Activated CD4-positive, alpha-beta T cell treated with anti-CD3 and anti-CD28 coated beads for 36 hours (primary cell): Measurements from ENCODE around the gene IL5RA. TPM values are rescaled to one million over a fixed set of nuclear protein-coding genes. Genes with fewer than 3 reads are reported as not detected.

Experiments
- ATAC-seq: fragments of 200-7000 bp; cut with Tn5 transposase; one replicate; pipeline ENCODE4 v1.10.0; 2021; ENCODE audit warnings: mild to moderate bottlenecking, moderate library complexity
- CTCF ChIA-PET: fragments of 350-600 bp; sonication (Branson Sonifier 250); formaldehyde crosslinking; loops from one replicate; lab custom pipeline; 2021; ENCODE audit warnings: antibody characterized with exemption; lab: Charles Lee
- POLR2A ChIA-PET: fragments of 350-600 bp; sonication (Branson Sonifier 250); formaldehyde crosslinking; loops from one replicate; lab custom pipeline; 2021; ENCODE audit warnings: antibody characterized with exemption, inconsistent platforms; lab: Charles Lee
- DNase-seq: peaks from one replicate; pipeline ENCODE4 v3.0.0-alpha.2; 2020
- H3K27ac Mint-ChIP-seq: one replicate; pipeline ENCODE4 v1.8.0; 2021; ENCODE audit warnings: mixed read lengths
- H3K27me3 Mint-ChIP-seq: one replicate; pipeline ENCODE4 v1.8.0; 2021; ENCODE audit warnings: mixed read lengths
- H3K36me3 Mint-ChIP-seq: one replicate; pipeline ENCODE4 v1.8.0; 2021; ENCODE audit warnings: low read depth, mixed read lengths
- H3K4me1 Mint-ChIP-seq: one replicate; pipeline ENCODE4 v1.8.0; 2021; ENCODE audit warnings: mixed read lengths
- H3K4me3 Mint-ChIP-seq: one replicate; pipeline ENCODE4 v1.8.0; 2021; ENCODE audit warnings: mild to moderate bottlenecking, moderate library complexity, mixed read lengths
- H3K9me3 Mint-ChIP-seq: one replicate; pipeline ENCODE4 v1.8.0; 2021; ENCODE audit warnings: low read depth, mixed read lengths
- intact Hi-C, 2 experiments: fragments of 100-400 bp; cut with DNase I in 1 of 2; cut with micrococcal nuclease in 1 of 2; formaldehyde crosslinking; loops; one replicate each; pipeline versions ENCODE4 v1.14.2 to v1.15.1; 2022 to 2024; cut with DNase I, micrococcal nuclease
- total RNA-seq, 2 experiments: library from RNA; stranded (reverse); gene quantifications; one replicate each; pipeline ENCODE4 v1.2.3, GENCODE V29; 2021

IL5RA gene, protein sequence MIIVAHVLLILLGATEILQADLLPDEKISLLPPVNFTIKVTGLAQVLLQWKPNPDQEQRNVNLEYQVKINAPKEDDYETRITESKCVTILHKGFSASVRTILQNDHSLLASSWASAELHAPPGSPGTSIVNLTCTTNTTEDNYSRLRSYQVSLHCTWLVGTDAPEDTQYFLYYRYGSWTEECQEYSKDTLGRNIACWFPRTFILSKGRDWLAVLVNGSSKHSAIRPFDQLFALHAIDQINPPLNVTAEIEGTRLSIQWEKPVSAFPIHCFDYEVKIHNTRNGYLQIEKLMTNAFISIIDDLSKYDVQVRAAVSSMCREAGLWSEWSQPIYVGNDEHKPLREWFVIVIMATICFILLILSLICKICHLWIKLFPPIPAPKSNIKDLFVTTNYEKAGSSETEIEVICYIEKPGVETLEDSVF
- total RNA-seq, result under 1 TPM; 0.28 to 0.30 TPM

GRCh38 chr3:3110299-3110630, at the start of gene IL5RA:
Gene IL5RA, minus strand, starts transcription at chr3:3110374. Its CDS starts 5,390 bp downstream, at chr3:3104984.
- H3K27me3 Mint-ChIP-seq, result no peaks in the 10 kb centered on the region
- peak within 1 kb of the TSS; percentile 9 for H3K4me3 Mint-ChIP-seq
- POLR2A ChIA-PET, result no interaction called here
- intact Hi-C loops, result no loop called here
- CTCF ChIA-PET, result no interaction called here
- H3K27ac Mint-ChIP-seq, result no peak within 1 kb of the TSS
- H3K36me3 Mint-ChIP-seq, result no peaks in the 10 kb centered on the region
- no peak for DNase-seq
- H3K9me3 Mint-ChIP-seq, result no peaks in the 10 kb centered on the region
- peak; percentile 24 for ATAC-seq
- peaks cover 19% of the 10 kb centered on the region for H3K4me1 Mint-ChIP-seq

- DNase-seq (no peak), ATAC-seq (no peak)
- POLR2A ChIA-PET, result no interaction called here
- Mint-ChIP-seq H3K27ac (peak overlapping the region; percentile 31), H3K27me3 (no peaks in the 10 kb centered on the region), H3K9me3 (peaks cover 2% of the 10 kb centered on the region), H3K4me3 (no peak overlapping the region), H3K36me3 (peaks cover 54% of the 10 kb centered on the region), H3K4me1 (peaks cover 39% of the 10 kb centered on the region)
- CTCF ChIA-PET, result interaction anchor here (4.5 kb wide), 1 partner anchor 14 kb away, joined by 20 read pairs; no protein-coding TSS in a partner anchor
- intact Hi-C loops, result no loop called here
These were observed 47.3 kb upstream of the IL5RA start for GRCh38 chr3:3157484-3157883.

DNA sequence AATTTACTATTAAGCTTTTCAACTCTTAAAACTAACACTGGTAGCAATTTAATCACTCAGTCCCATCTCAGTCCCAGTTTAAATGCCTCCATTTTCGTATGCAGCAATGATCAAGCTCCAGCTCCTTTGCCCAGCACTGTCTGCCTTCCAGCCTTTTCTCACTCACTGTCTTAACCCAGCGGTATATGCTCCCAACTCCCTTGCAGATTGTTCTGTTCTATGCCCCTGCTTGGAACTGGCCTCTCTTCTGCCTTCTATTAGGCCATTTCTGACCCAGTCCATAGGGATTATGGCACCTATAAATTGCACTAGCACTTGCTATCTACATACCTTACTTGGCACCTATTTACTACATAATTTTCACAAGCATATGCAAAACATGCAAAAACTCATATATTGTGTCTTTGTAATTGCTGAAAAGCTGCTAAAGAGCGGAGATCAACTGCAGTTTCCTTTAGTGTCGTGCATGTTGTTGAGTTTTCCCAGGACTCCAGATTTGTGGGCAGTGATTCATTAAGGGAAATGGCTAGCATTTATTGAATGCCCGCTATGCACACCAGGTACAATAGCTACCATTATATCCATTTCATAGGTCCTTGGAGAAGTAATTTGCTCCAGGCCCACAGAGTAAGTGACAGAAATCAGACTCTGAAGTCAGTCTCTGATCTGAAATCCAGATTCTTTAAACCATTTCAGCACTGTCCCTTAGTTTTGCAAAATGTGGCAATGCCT, 44.9 kb upstream of the IL5RA start:
- intact Hi-C loops, result no loop called here
- H3K4me1 Mint-ChIP-seq, result peaks cover 33% of the 10 kb centered on the region

GRCh38 chr3:3151513-3151912, 41.3 kb upstream of the IL5RA start:
- H3K27ac Mint-ChIP-seq, result peak overlapping the region; percentile 27
- no peaks in the 10 kb centered on the region for H3K9me3 Mint-ChIP-seq
- H3K4me3 Mint-ChIP-seq, result no peak overlapping the region
- peaks cover 19% of the 10 kb centered on the region for H3K4me1 Mint-ChIP-seq
- no peaks in the 10 kb centered on the region for H3K27me3 Mint-ChIP-seq
- intact Hi-C loops, result loop anchor here (1.0 to 2.0 kb wide), 2 partner anchors 10 to 17 kb away; no protein-coding TSS in a partner anchor
- no peak for ATAC-seq
- ChIA-PET POLR2A (no interaction called here), CTCF (no interaction called here)
- no peak for DNase-seq
- H3K36me3 Mint-ChIP-seq, result peaks cover 59% of the 10 kb centered on the region

More for the DNA sequence above, 44.9 kb upstream of the IL5RA start:
- no peak for DNase-seq
- Mint-ChIP-seq H3K4me3 (no peak overlapping the region), H3K36me3 (peaks cover 61% of the 10 kb centered on the region), H3K9me3 (peaks cover 2% of the 10 kb centered on the region), H3K27ac (peak overlapping the region; percentile 6), H3K27me3 (no peaks in the 10 kb centered on the region)
- no peak for ATAC-seq
- POLR2A ChIA-PET, result no interaction called here
- CTCF ChIA-PET, result interaction anchor here (0.7 to 2.4 kb wide), 4 partner anchors 13 to 176 kb away, joined by 3 to 12 read pairs (median 6); no protein-coding TSS in a partner anchor

- intact Hi-C loops, result no loop called here
- DNase-seq (no peak), ATAC-seq (no peak)
- Mint-ChIP-seq H3K4me1 (peaks cover 16% of the 10 kb centered on the region), H3K36me3 (peaks cover 66% of the 10 kb centered on the region), H3K27me3 (no peaks in the 10 kb centered on the region), H3K27ac (peak overlapping the region; percentile 51), H3K9me3 (no peaks in the 10 kb centered on the region), H3K4me3 (no peak overlapping the region)
- POLR2A ChIA-PET, result no interaction called here
- CTCF ChIA-PET, result interaction anchor here (1.1 kb wide), 1 partner anchor 10 kb away, joined by 3 read pairs; no protein-coding TSS in a partner anchor
These were observed 39.4 kb upstream of the IL5RA start for GRCh38 chr3:3149560-3149959.

- DNase-seq (no peak), ATAC-seq (no peak)
- Mint-ChIP-seq H3K9me3 (no peaks in the 10 kb centered on the region), H3K27ac (peak overlapping the region; percentile 45), H3K4me3 (no peak overlapping the region), H3K36me3 (peaks cover 69% of the 10 kb centered on the region), H3K27me3 (no peaks in the 10 kb centered on the region), H3K4me1 (peaks cover 13% of the 10 kb centered on the region)
- POLR2A ChIA-PET, result no interaction called here
- intact Hi-C loops, result no loop called here
- CTCF ChIA-PET, result no interaction called here
These were observed 35.7 kb upstream of the IL5RA start for GRCh38 chr3:3145831-3146230.

- Mint-ChIP-seq H3K27ac (peak overlapping the region; percentile 52), H3K27me3 (no peaks in the 10 kb centered on the region), H3K4me1 (peaks cover 20% of the 10 kb centered on the region), H3K9me3 (no peaks in the 10 kb centered on the region), H3K4me3 (no peak overlapping the region), H3K36me3 (peaks cover 78% of the 10 kb centered on the region)
- CTCF ChIA-PET, result interaction anchor here (1.1 to 2.8 kb wide), 4 partner anchors 12 to 30 kb away, joined by 3 to 12 read pairs (median 5); partner anchors contain the start of gene TRNT1
- peak; percentile 70 for ATAC-seq
- intact Hi-C loops, result loop anchor here in 1 of 2 experiments (1.0 kb wide), 1 partner anchor 9 kb away; no protein-coding TSS in a partner anchor
- POLR2A ChIA-PET, result interaction anchor here (0.6 to 1.4 kb wide), 2 partner anchors 11 to 12 kb away, joined by 5 to 6 read pairs; no protein-coding TSS in a partner anchor
- DNase-seq, result no peak
These were observed 31.8 kb upstream of the IL5RA start for GRCh38 chr3:3141939-3142338.

DNA sequence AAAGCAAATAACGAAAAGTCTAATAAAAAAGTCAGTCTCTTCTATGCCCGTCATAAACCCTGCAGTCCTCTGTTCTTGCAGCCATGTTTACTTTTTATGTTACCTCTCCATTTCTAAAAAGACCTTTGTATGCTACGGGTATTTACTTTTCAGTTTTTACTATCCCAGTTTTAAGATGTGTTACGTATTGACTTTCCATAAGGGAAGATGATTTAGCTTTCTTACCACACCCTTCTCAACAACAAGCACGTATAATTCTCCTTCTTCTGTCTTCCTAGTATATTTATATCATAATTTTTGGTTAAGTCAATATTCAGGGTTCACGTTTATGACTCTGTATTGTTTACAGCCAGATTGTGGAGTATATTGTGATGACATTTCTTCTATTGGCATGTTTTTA, 27.4 kb upstream of the IL5RA start:
- H3K27me3 Mint-ChIP-seq, result no peaks in the 10 kb centered on the region
- POLR2A ChIA-PET, result no interaction called here
- CTCF ChIA-PET, result no interaction called here

DNA sequence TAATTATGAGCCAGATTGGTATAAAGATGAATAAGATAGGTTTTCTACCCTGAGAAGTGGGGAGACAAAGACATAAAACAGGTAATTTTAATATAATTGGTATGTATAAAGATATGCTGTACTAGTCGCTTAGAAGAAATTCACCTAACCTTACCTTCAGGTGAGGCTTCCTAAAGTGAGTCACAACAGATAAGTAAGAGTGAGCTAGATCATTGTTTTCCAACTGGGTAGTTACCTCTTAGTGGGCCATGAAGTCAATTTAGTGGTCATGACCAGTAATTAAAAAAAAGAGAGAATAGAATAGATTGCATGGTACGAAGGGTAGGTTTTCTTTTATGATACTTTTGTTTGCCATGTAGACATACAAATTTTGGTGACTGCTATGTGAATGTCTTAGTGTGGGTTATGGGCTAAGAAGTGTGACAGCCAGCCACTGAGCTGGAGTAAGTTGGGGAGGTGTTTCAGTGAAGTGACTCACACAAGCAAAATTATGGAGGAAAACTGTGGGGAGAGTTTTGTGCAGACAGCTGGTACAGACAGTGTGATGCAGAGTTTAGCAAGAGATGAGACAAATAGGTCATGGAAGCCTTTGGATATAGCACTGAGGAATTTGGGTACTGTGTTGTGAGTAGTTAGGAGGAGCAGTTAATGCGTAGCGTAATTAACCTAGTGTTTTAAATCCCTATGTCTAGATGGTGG, 24.7 kb upstream of the IL5RA start:
- peak overlapping the region; percentile 80 for H3K27ac Mint-ChIP-seq

More for the DNA sequence above, 27.4 kb upstream of the IL5RA start:
- Mint-ChIP-seq H3K9me3 (no peaks in the 10 kb centered on the region), H3K4me3 (no peak overlapping the region), H3K36me3 (peaks cover 72% of the 10 kb centered on the region), H3K27ac (peak overlapping the region; percentile 39), H3K4me1 (peaks cover 55% of the 10 kb centered on the region)
- no peak for ATAC-seq
- no peak for DNase-seq
- intact Hi-C loops, result no loop called here

DNA sequence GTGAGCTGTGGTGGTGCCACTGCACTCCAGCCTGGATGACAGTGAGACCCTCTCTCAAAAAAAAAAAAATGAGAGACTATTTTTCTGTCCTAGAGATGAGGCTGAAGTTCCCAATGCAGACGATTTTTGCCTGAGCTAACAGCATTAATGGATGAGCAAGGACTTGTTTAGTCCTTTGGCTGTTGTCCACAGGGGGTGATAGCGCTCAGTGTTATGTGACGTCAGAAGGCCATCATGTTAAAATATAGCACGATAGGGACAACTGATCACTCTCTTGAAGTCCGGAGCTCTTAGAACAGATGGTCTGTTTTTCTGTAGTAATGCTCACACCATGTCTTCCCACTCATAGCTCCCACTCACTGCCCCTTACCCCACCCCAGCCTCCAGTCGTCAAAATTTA, 23.3 kb upstream of the IL5RA start:
- DNase-seq (no peak), ATAC-seq (no peak)
- peaks cover 64% of the 10 kb centered on the region for H3K36me3 Mint-ChIP-seq
- ChIA-PET POLR2A (no interaction called here), CTCF (interaction anchor here (1.2 to 1.6 kb wide), 2 partner anchors 37 to 44 kb away, joined by 4 to 8 read pairs; no protein-coding TSS in a partner anchor)
- peaks cover 56% of the 10 kb centered on the region for H3K4me1 Mint-ChIP-seq
- H3K4me3 Mint-ChIP-seq, result no peak overlapping the region
- no peaks in the 10 kb centered on the region for H3K9me3 Mint-ChIP-seq
- intact Hi-C loops, result no loop called here
- peak overlapping the region; percentile 80 for H3K27ac Mint-ChIP-seq
- no peaks in the 10 kb centered on the region for H3K27me3 Mint-ChIP-seq

More for the DNA sequence above, 24.7 kb upstream of the IL5RA start:
- Mint-ChIP-seq H3K9me3 (no peaks in the 10 kb centered on the region), H3K27me3 (no peaks in the 10 kb centered on the region), H3K36me3 (peaks cover 65% of the 10 kb centered on the region), H3K4me1 (peaks cover 51% of the 10 kb centered on the region), H3K4me3 (no peak overlapping the region)
- ChIA-PET CTCF (interaction anchor here (0.8 to 1.6 kb wide), 4 partner anchors 36 to 213 kb away, joined by 3 to 8 read pairs (median 5); no protein-coding TSS in a partner anchor), POLR2A (no interaction called here)
- DNase-seq (peak; percentile 25), ATAC-seq (peak; percentile 87)
- intact Hi-C loops, result loop anchor here in 1 of 2 experiments (2.0 kb wide), 1 partner anchor 16 kb away; no protein-coding TSS in a partner anchor
